Measurements from ENCODE around the gene PCP4L1. TPM values are rescaled to one million over a fixed set of nuclear protein-coding genes. Genes with fewer than 3 reads are reported as not detected.

PCP4L1 gene
- total RNA-seq, 1 donor = not detected

DNA sequence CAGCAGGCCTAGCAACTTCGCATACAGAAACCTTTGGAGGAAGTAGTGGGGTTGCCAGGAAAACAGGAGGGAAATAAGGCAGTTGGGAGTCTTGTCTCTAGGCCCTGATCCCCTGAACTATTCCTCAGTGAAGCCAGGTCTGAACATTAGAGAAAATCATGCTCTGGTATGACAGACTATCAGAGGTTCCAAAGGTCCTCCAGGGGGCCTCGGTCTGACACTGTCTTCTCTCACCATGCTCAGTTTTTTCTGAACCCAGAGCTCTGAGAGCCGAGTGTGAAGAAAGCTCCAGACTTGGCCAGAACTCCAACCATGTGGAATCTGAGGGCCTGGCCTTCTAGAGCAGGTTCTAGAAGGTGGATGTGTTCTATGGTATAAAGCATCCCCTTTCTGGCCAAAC lies 28.6 kb upstream of the PCP4L1 start:
- no peak for DNase-seq (ENCODE audit: low read depth)
- no peak overlapping the region for H3K4me3 ChIP-seq (ENCODE audit: low read depth, low read length)
- TF ChIP-seq, protein P1, sequence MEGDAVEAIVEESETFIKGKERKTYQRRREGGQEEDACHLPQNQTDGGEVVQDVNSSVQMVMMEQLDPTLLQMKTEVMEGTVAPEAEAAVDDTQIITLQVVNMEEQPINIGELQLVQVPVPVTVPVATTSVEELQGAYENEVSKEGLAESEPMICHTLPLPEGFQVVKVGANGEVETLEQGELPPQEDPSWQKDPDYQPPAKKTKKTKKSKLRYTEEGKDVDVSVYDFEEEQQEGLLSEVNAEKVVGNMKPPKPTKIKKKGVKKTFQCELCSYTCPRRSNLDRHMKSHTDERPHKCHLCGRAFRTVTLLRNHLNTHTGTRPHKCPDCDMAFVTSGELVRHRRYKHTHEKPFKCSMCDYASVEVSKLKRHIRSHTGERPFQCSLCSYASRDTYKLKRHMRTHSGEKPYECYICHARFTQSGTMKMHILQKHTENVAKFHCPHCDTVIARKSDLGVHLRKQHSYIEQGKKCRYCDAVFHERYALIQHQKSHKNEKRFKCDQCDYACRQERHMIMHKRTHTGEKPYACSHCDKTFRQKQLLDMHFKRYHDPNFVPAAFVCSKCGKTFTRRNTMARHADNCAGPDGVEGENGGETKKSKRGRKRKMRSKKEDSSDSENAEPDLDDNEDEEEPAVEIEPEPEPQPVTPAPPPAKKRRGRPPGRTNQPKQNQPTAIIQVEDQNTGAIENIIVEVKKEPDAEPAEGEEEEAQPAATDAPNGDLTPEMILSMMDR (IDR thresholded peaks at IDR 0.05; ENCODE audit: insufficient read depth, low read length) = no peak

DNA sequence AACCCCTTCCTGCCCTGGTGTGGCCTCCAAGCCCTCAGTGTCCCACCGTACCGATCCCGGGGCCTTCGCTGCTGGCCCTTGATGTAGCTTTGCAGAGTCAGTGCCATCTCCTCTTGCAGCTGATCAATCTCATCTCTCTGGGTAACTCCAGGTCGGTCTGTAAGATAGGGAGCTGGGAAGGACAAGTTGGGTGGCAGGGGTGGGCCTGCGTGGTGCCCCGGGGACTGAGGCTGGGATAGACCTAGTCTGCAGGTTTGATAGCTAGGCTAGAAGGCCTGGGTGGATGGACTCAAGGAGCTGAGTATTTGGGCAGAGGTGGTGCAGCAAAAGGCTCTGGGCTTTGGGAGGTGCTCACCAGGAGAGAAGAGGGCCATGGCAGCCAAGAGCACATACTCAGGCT lies 27.8 kb upstream of the PCP4L1 start:
- no peak overlapping the region for H3K4me3 ChIP-seq (ENCODE audit: low read depth, low read length)
- TF ChIP-seq, protein P1 (IDR thresholded peaks at IDR 0.05; ENCODE audit: insufficient read depth, low read length) = no peak
- DNase-seq (ENCODE audit: low read depth) = no peak

DNA sequence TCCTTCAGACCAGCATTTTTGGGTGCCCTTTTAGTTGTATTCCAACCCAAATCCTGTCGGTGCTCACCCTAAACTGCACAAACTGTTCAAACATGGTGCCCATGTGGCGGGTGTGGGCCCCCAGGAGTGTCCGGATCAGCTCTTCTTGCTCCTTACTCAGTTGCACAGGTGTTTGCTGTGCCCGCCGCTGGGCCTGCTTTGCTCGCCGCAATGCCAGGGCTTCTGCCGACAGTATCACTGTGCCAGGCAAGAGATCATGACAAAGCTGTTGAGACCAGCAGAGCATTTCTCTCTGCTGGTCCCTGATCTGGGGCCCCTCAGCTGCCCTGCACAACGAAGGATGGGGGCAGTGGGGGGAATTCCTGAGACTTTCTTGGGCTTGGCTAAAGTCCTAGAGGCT lies 25.4 kb upstream of the PCP4L1 start:
- no peak overlapping the region for H3K4me3 ChIP-seq (ENCODE audit: low read depth, low read length)
- TF ChIP-seq, protein P1 (IDR thresholded peaks at IDR 0.05; ENCODE audit: insufficient read depth, low read length) = no peak
- DNase-seq (ENCODE audit: low read depth) = no peak

DNA sequence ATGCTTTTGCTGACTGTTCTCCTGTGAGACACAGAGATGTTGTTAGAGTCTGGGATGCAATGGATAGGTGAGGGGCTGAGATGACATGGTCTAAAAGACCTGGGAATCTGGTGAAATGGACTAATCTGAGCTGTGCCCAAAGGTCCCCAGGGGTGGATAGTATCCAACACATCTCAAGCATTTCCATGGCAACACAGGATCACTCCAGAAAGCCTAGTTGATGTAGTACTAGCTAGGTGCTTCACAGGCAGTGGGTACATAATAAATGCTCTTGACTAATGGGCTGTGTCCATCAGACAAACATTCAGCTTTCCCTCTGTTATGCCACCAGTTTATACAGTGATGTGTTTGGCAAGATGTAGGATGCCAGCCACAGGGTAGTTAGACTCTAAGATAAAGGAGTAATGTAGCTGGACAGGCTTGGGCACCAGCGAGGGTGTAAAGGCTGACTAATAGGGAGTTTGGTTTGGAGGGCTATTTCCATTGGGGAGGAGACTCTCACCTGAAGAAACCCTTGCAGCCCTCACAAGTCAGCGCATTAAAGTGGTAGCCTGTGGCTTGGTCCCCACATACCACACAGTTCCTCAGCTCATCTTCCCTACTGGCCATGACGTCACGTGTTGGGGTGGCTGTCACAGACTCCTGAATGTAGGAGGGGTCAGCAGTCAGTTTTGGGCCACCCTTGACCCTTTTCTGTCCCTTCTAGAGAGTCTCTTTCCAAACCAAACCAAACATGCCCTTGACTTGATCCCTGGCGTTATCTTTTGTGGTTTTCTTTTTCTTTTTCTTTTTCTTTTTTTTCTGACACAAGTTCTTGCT lies 22.4 kb upstream of the PCP4L1 start:
- H3K4me3 ChIP-seq (ENCODE audit: low read depth, low read length) = no peak overlapping the region
- no peak for DNase-seq (ENCODE audit: low read depth)
- TF ChIP-seq, protein P1 (IDR thresholded peaks at IDR 0.05; ENCODE audit: insufficient read depth, low read length) = no peak

DNA sequence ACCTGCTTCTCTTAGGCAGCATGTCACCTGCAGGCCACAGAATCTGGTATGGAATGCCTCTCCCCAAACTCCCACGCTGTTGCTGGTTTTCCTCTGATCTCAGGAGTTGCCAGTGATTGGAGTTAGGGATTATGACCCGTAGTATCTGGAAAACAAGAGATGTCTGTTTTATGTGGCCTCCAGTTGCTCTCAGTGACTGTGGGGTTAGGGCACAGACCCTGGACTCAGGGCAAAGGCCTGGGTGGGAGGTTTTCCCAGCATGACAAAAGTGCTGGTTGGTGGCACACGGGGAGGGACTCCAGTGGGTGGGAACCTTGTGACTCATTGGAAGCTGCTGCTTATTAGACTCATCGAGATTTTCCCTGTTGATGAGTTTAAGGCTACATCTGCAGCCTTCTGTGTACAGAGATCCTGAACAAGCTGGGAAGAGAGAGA lies 20.5 kb upstream of the PCP4L1 start, which contains the start of gene NR1I3:
Gene NR1I3 (minus strand): TSS at position 165 of the 435 bp plus-strand sequence. CDS start 1,638 bp downstream, outside the sequence.
- TF ChIP-seq, protein P1 (IDR thresholded peaks at IDR 0.05; ENCODE audit: insufficient read depth, low read length) = no peak
- no peak within 1 kb of the TSS for H3K4me3 ChIP-seq (ENCODE audit: low read depth, low read length)
- no peak for DNase-seq (ENCODE audit: low read depth)

DNA sequence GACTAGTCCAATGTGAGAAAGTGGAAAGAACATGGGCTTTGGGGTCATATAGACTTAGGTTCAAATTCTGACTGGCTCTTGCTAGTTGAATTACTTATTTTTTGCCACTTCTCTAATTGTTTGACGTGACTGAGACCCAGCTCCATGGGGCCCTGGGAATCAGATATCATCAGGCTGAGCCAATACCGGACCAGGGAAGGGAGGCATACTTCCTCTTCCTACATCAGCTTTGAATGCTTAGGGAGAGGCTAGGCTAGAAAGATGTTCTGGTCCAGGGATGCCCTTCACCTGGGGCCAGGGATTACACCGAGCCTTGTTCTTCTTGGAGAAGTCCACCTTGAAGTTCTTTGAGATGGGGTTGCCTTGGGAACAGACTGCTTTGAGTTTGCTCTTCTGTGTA lies 16.9 kb upstream of the PCP4L1 start:
- no peak overlapping the region for H3K4me3 ChIP-seq (ENCODE audit: low read depth, low read length)
- DNase-seq (ENCODE audit: low read depth) = no peak
- TF ChIP-seq, protein P1 (IDR thresholded peaks at IDR 0.05; ENCODE audit: insufficient read depth, low read length) = no peak

All from fibroblast of the aortic adventitia (primary cell).